WTC11 (cell line): ENCODE results near the gene CTNNBIP1. TPM values are rescaled to one million over a fixed set of nuclear protein-coding genes. Genes with fewer than 3 reads are reported as not detected.

ENCODE experiments used
- ATAC-seq: fragments of 200-7000 bp; cut with Tn5 transposase; 2 replicates; pipeline ENCODE4 v1.10.0; 2021; ENCODE audit warnings: mild to moderate bottlenecking, moderate library complexity
- CTCF ChIA-PET: fragments of 300-600 bp; sonication (Branson Sonifier 250); formaldehyde crosslinking; loops from one replicate; lab custom pipeline; 2021; ENCODE audit warnings: antibody characterized with exemption; lab: Charles Lee
- POLR2A ChIA-PET: fragments of 350-600 bp; sonication (Branson Sonifier 250); formaldehyde crosslinking; loops from one replicate; lab custom pipeline; 2021; ENCODE audit warnings: antibody characterized with exemption; lab: Charles Lee
- DNase-seq: peaks from one replicate; pipeline ENCODE4 v3.0.0; 2021; ENCODE audit warnings: low spot score
- H3K27ac Mint-ChIP-seq: 2 replicates; pipeline ENCODE4 v1.8.0; 2021; ENCODE audit warnings: mixed read lengths
- H3K27me3 Mint-ChIP-seq: 2 replicates; pipeline ENCODE4 v1.8.0; 2021; ENCODE audit warnings: low read depth, mild to moderate bottlenecking, moderate library complexity, mixed read lengths
- H3K36me3 Mint-ChIP-seq: 2 replicates; pipeline ENCODE4 v1.8.0; 2021; ENCODE audit warnings: mixed read lengths
- H3K4me1 Mint-ChIP-seq: 2 replicates; pipeline ENCODE4 v1.8.0; 2022; ENCODE audit warnings: mixed read lengths
- H3K4me3 Mint-ChIP-seq: 2 replicates; pipeline ENCODE4 v1.8.0; 2021; ENCODE audit warnings: mild to moderate bottlenecking, moderate library complexity, mixed read lengths
- H3K9me3 Mint-ChIP-seq: 2 replicates; pipeline ENCODE4 v1.8.0; 2021; ENCODE audit warnings: mixed read lengths
- E2F5 ChIP-seq: sonication (generic); formaldehyde crosslinking; IDR thresholded peaks from 2 replicates; pipeline ENCODE4 v1.8.1; 2022; ENCODE audit warnings: mild to moderate bottlenecking, moderate library complexity, missing genetic modification reagents
- ESRRA ChIP-seq: sonication (generic); formaldehyde crosslinking; IDR thresholded peaks from 2 replicates; pipeline ENCODE4 v1.8.1; 2022; ENCODE audit warnings: mild to moderate bottlenecking, missing genetic modification reagents, borderline replicate concordance
- ETV6 ChIP-seq: sonication (generic); formaldehyde crosslinking; IDR thresholded peaks from 2 replicates; pipeline ENCODE4 v1.8.1; 2022; ENCODE audit warnings: mild to moderate bottlenecking, missing genetic modification reagents
- GRHL2 ChIP-seq: fragments of 250-450 bp; sonication (Bioruptor Pico); IDR thresholded peaks from 2 replicates; pipeline ENCODE4 v1.8.0; 2022; ENCODE audit warnings: mild to moderate bottlenecking, moderate library complexity; ENCODE audit not compliant: insufficient replicate concordance, severe bottlenecking
- HMGA2 ChIP-seq: fragments of 250-450 bp; sonication (Bioruptor Pico); IDR thresholded peaks from 2 replicates; pipeline ENCODE4 v1.4.0; 2021; ENCODE audit warnings: mild to moderate bottlenecking, moderate library complexity
- NR2C2 ChIP-seq: sonication (generic); formaldehyde crosslinking; IDR thresholded peaks from 2 replicates; pipeline ENCODE4 v1.8.0; 2022; ENCODE audit warnings: mild to moderate bottlenecking, missing genetic modification reagents
- PREB ChIP-seq: sonication (generic); formaldehyde crosslinking; IDR thresholded peaks from 2 replicates; pipeline ENCODE4 v1.8.1; 2022; ENCODE audit warnings: mild to moderate bottlenecking, missing genetic modification reagents, moderate library complexity, borderline replicate concordance
- PRRX2 ChIP-seq: fragments of 250-450 bp; sonication (Bioruptor Pico); IDR thresholded peaks from 2 replicates; pipeline ENCODE4 v1.8.0; 2021; ENCODE audit warnings: mild to moderate bottlenecking
- RELA ChIP-seq: sonication (generic); formaldehyde crosslinking; IDR thresholded peaks from 2 replicates; pipeline ENCODE4 v1.8.1; 2022; ENCODE audit warnings: missing genetic modification reagents, mild to moderate bottlenecking, borderline replicate concordance
- STAT6 ChIP-seq: sonication (generic); formaldehyde crosslinking; conservative IDR thresholded peaks from 2 replicates; pipeline ENCODE4 v1.8.1; 2023; ENCODE audit warnings: mild to moderate bottlenecking, low read depth, missing genetic modification reagents, moderate library complexity
- ZBTB21 ChIP-seq: sonication (generic); formaldehyde crosslinking; IDR thresholded peaks from 2 replicates; pipeline ENCODE4 v1.8.1; 2023; ENCODE audit warnings: mild to moderate bottlenecking, missing genetic modification reagents, borderline replicate concordance
- ZNF219 ChIP-seq: sonication (generic); formaldehyde crosslinking; IDR thresholded peaks from 2 replicates; pipeline ENCODE4 v1.8.0; 2023; ENCODE audit warnings: missing genetic modification reagents, mild to moderate bottlenecking, borderline replicate concordance
- ZNF232 ChIP-seq: sonication (generic); formaldehyde crosslinking; IDR thresholded peaks from 2 replicates; pipeline ENCODE4 v1.8.0; 2022; ENCODE audit warnings: mild to moderate bottlenecking, missing genetic modification reagents
- ZNF317 ChIP-seq: sonication (generic); formaldehyde crosslinking; IDR thresholded peaks from 2 replicates; pipeline ENCODE4 v1.8.1; 2023; ENCODE audit warnings: low read depth, mild to moderate bottlenecking, moderate library complexity, missing genetic modification reagents, borderline replicate concordance
- ZNF416 ChIP-seq: fragments of 250-450 bp; sonication (Bioruptor Pico); IDR thresholded peaks from 2 replicates; pipeline ENCODE4 v1.9.0; 2021; ENCODE audit warnings: mild to moderate bottlenecking, inconsistent platforms
- ZNF671 ChIP-seq: fragments of 250-450 bp; sonication (Bioruptor Pico); IDR thresholded peaks from 2 replicates; pipeline ENCODE4 v1.8.0; 2021; ENCODE audit warnings: mild to moderate bottlenecking
- total RNA-seq: library from RNA; stranded (reverse); gene quantifications from 3 replicates; pipeline ENCODE4 v1.2.3, GENCODE V29; 2021
- TF ChIP-seq, protein P1 (sequence below): sonication (generic); formaldehyde crosslinking; IDR thresholded peaks from 2 replicates; pipeline ENCODE4 v1.8.0; 2022; ENCODE audit warnings: mild to moderate bottlenecking, missing genetic modification reagents

Gene CTNNBIP1
- total RNA-seq, 1 experiment from 2014 or later = 58.2 TPM

GRCh38 chr1:9882296-9882944 is 27.6 kb downstream of the CTNNBIP1 start:
- H3K36me3 Mint-ChIP-seq = no peaks in the 10 kb centered on the region

GRCh38 chr1:9881838-9882249 is 28.2 kb downstream of the CTNNBIP1 start:
- ATAC-seq (no peak), DNase-seq (no peak)
- TF ChIP-seq ZNF671 (CRISPR knock-in tag) = no peak
- no peak for TF ChIP-seq ZNF219 (CRISPR knock-in tag)
- TF ChIP-seq PREB (CRISPR knock-in tag) = no peak
- no peak for TF ChIP-seq PRRX2 (CRISPR knock-in tag)
- no peak for TF ChIP-seq STAT6 (CRISPR knock-in tag)
- TF ChIP-seq GRHL2 (CRISPR knock-in tag) = no peak
- TF ChIP-seq E2F5 (CRISPR knock-in tag) = no peak
- Mint-ChIP-seq H3K27me3 (no peaks in the 10 kb centered on the region), H3K27ac (peak overlapping the region; percentile 67), H3K9me3 (no peaks in the 10 kb centered on the region), H3K36me3 (no peaks in the 10 kb centered on the region), H3K4me1 (peaks cover 5% of the 10 kb centered on the region; the same call in 1 of the 2 replicates), H3K4me3 (no peak overlapping the region)
- ChIA-PET CTCF (interaction anchor here (1.5 kb wide), 1 partner anchor 21 kb away, joined by 3 read pairs; no protein-coding TSS in a partner anchor), POLR2A (no interaction called here)

More at GRCh38 chr1:9882296-9882944, 27.6 kb downstream of the CTNNBIP1 start:
- no peaks in the 10 kb centered on the region for H3K9me3 Mint-ChIP-seq
- ChIA-PET CTCF (interaction anchor here (1.4 to 1.5 kb wide), 2 partner anchors 14 to 22 kb away, joined by 3 to 4 read pairs; no protein-coding TSS in a partner anchor), POLR2A (interaction anchor here (0.6 kb wide), 1 partner anchor 44 kb away, joined by 5 read pairs; no protein-coding TSS in a partner anchor)
- TF ChIP-seq GRHL2 (CRISPR knock-in tag) (no peak), ZNF416 (CRISPR knock-in tag) (no peak), ZBTB21 (CRISPR knock-in tag) (no peak), ZNF232 (CRISPR knock-in tag) (no peak), ESRRA (CRISPR knock-in tag) (no peak), ZNF317 (CRISPR knock-in tag) (no peak), NR2C2 (CRISPR knock-in tag) (no peak), HMGA2 (CRISPR knock-in tag) (no peak), ETV6 (CRISPR knock-in tag) (no peak), RELA (CRISPR knock-in tag) (no peak)
- TF ChIP-seq, protein P1, sequence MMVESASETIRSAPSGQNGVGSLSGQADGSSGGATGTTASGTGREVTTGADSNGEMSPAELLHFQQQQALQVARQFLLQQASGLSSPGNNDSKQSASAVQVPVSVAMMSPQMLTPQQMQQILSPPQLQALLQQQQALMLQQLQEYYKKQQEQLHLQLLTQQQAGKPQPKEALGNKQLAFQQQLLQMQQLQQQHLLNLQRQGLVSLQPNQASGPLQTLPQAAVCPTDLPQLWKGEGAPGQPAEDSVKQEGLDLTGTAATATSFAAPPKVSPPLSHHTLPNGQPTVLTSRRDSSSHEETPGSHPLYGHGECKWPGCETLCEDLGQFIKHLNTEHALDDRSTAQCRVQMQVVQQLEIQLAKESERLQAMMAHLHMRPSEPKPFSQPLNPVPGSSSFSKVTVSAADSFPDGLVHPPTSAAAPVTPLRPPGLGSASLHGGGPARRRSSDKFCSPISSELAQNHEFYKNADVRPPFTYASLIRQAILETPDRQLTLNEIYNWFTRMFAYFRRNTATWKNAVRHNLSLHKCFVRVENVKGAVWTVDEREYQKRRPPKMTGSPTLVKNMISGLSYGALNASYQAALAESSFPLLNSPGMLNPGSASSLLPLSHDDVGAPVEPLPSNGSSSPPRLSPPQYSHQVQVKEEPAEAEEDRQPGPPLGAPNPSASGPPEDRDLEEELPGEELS (CRISPR knock-in tag) = no peak
- DNase-seq = no peak
- no peaks in the 10 kb centered on the region for H3K27me3 Mint-ChIP-seq
- peaks cover 5% of the 10 kb centered on the region; the same call in 1 of the 2 replicates for H3K4me1 Mint-ChIP-seq
- no peak overlapping the region for H3K4me3 Mint-ChIP-seq
- H3K27ac Mint-ChIP-seq = peak overlapping the region; percentile 67
- ATAC-seq = no peak
